H1 (cell line): ENCODE data around the gene GREM2.

Experiments used
- CREB1 ChIP-seq: IDR thresholded peaks from 2 replicates; pipeline ENCODE4 v1.6.1; 2012; ENCODE audit warnings: inconsistent platforms
- EP300 ChIP-seq, 2 experiments: IDR thresholded peaks; 1 replicate in 1 of 2; 2 replicates in 1 of 2; pipeline ENCODE4 v1.6.1; 2011 to 2012; ENCODE audit warnings: low read depth in 2 of 2, low read length in 2 of 2, mild to moderate bottlenecking in 2 of 2, borderline replicate concordance in 1 of 2, inconsistent platforms in 1 of 2, moderate library complexity in 1 of 2
- EZH2 ChIP-seq: fragments of 200-600 bp; sonication (generic); IDR thresholded peaks from 2 replicates; pipeline ENCODE4 v1.7.1; 2012; ENCODE audit warnings: low read depth, mild to moderate bottlenecking, moderate library complexity, low read length, inconsistent platforms; ENCODE audit not compliant: severe bottlenecking
- POLR2A ChIP-seq, 2 experiments: IDR thresholded peaks; 1 replicate in 1 of 2; 2 replicates in 1 of 2; pipeline ENCODE4 v1.6.1; 2011; ENCODE audit warnings: low read depth in 2 of 2, low read length in 2 of 2, mild to moderate bottlenecking in 2 of 2; ENCODE audit errors: control extremely low read depth in 1 of 2
- TF ChIP-seq, protein P1 (sequence below), 3 experiments: IDR thresholded peaks; 1 replicate in 2 of 3; 2 replicates in 1 of 3; pipeline versions ENCODE4 v1.5.1 to v1.6.1; 2011; ENCODE audit warnings: low read length in 3 of 3, mild to moderate bottlenecking in 3 of 3, inconsistent platforms in 2 of 3, low read depth in 1 of 3, moderate library complexity in 1 of 3; ENCODE audit not compliant: insufficient read depth in 1 of 3; ENCODE audit errors: control extremely low read depth in 1 of 3

DNA sequence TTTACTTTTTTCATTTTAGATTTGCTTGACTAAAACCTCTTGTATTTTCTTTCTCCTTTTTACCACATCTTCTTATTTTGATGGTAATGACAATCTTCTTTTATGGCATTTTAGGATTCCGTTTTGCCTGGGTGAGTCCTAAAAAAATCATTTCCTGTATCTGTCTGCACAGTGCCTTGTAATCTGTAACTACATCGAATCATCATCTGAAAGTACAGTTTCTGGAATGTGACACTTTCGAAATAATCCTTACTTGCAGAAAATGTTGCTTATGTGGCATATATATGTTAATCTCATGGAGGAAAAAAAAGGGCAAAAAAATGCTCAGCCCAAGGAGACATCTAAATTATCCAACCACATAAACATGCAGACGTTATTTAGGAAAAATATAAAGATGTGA is 29.0 kb downstream of the GREM2 start:
- TF ChIP-seq, protein P1, sequence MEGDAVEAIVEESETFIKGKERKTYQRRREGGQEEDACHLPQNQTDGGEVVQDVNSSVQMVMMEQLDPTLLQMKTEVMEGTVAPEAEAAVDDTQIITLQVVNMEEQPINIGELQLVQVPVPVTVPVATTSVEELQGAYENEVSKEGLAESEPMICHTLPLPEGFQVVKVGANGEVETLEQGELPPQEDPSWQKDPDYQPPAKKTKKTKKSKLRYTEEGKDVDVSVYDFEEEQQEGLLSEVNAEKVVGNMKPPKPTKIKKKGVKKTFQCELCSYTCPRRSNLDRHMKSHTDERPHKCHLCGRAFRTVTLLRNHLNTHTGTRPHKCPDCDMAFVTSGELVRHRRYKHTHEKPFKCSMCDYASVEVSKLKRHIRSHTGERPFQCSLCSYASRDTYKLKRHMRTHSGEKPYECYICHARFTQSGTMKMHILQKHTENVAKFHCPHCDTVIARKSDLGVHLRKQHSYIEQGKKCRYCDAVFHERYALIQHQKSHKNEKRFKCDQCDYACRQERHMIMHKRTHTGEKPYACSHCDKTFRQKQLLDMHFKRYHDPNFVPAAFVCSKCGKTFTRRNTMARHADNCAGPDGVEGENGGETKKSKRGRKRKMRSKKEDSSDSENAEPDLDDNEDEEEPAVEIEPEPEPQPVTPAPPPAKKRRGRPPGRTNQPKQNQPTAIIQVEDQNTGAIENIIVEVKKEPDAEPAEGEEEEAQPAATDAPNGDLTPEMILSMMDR (IDR thresholded peaks at IDR 0.05; ENCODE audit: control extremely low read depth in 1 of 3, insufficient read depth in 1 of 3, low read depth in 1 of 3, low read length in 3 of 3) = no peak
- TF ChIP-seq EZH2 (no peak), CREB1 (no peak), POLR2A (IDR thresholded peaks at IDR 0.05; ENCODE audit: control extremely low read depth in 1 of 2, low read depth in 2 of 2, low read length in 2 of 2) (no peak), EP300 (IDR thresholded peaks at IDR 0.05; ENCODE audit: borderline replicate concordance in 1 of 2, low read depth in 2 of 2, low read length in 2 of 2) (no peak)
